H1 (cell line): ENCODE results near the gene HOGA1. TPM values are rescaled to one million over a fixed set of nuclear protein-coding genes. Genes with fewer than 3 reads are reported as not detected.

Source experiments
- POLR2A ChIP-seq, 2 experiments: IDR thresholded peaks; 1 replicate in 1 of 2; 2 replicates in 1 of 2; pipeline ENCODE4 v1.6.1; 2011; ENCODE audit warnings: low read depth in 2 of 2, low read length in 2 of 2, mild to moderate bottlenecking in 2 of 2; ENCODE audit errors: control extremely low read depth in 1 of 2
- POU5F1 ChIP-seq: IDR thresholded peaks from 2 replicates; pipeline ENCODE4 v1.6.1; 2011; ENCODE audit warnings: low read depth, mild to moderate bottlenecking, low read length, moderate library complexity
- RAD21 ChIP-seq, 2 experiments: IDR thresholded peaks in 1 of 2; conservative IDR thresholded peaks in 1 of 2; 2 replicates each; pipeline ENCODE4 v1.6.1; 2011; ENCODE audit warnings: low read depth in 2 of 2, low read length in 2 of 2, improper control_type of control experiment in 1 of 2, inconsistent platforms in 1 of 2, mild to moderate bottlenecking in 1 of 2, moderate library complexity in 1 of 2
- RXRA ChIP-seq: IDR thresholded peaks from 2 replicates; pipeline ENCODE4 v1.6.1; 2011; ENCODE audit warnings: low read depth, mild to moderate bottlenecking, low read length, moderate library complexity; ENCODE audit not compliant: insufficient read depth
- SIN3A ChIP-seq, 2 experiments: IDR thresholded peaks in 1 of 2; conservative IDR thresholded peaks in 1 of 2; 2 replicates each; pipeline ENCODE4 v1.6.1; 2011 to 2012; ENCODE audit warnings: low read length in 2 of 2, improper control_type of control experiment in 1 of 2, low read depth in 1 of 2, mild to moderate bottlenecking in 1 of 2
- TEAD4 ChIP-seq: IDR thresholded peaks from 2 replicates; pipeline ENCODE4 v1.6.1; 2012; ENCODE audit warnings: low read depth, low read length, inconsistent platforms, mixed read lengths
- YY1 ChIP-seq: IDR thresholded peaks from 2 replicates; pipeline ENCODE4 v1.6.1; 2011; ENCODE audit warnings: low read depth, mild to moderate bottlenecking, low read length
- polyA plus RNA-seq, 7 experiments: library from polyadenylated mRNA; depleted of rRNA in 3 of 7; stranded (reverse) in 5 of 7; unstranded in 2 of 7; fragments of >200 nt in 5 of 7; fragments of 200-250 nt in 2 of 7; gene quantifications; 1 replicate in 5 of 7; 2 replicates in 1 of 7; 4 replicates in 1 of 7; pipeline versions ENCODE4 v1.2.1 to v1.2.3, GENCODE V29; 2011 to 2013; ENCODE audit warnings: missing spikeins in 2 of 7, mixed read lengths in 2 of 7
- total RNA-seq: library from RNA; stranded (reverse); fragmentation: NEBNext Ultra II Directional; extraction: Animal tissue kit (Norgen Biotek cat#: 25700); gene quantifications from 2 replicates; pipeline ENCODE4 v1.2.1, GENCODE V29; 2021

HOGA1 gene
- total and polyA plus RNA-seq, 2 of the 8 experiments (the other 6 are each of a cell fraction or from before 2014, with no cell fraction given) = 0.28 to 1.00 TPM

DNA sequence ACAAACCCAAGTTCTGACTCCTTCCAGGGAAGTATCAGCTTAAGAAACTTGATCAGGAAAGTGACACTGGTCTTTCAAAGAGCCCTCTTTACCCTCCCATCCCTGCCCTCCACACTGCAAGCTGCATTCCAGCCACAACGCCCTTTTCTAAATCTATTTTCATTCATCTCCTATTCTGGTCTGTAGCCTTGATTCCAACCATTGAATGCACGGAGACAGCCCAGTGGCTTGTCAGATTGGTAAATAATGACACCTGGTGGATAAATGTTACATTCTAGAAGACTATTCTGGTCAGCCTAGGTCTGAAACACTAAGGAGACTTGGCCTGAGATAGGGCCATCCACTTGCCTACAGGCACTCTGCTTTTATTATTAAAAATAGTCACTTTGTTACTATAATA lies 28.2 kb downstream of the HOGA1 start (continued):
- TF ChIP-seq POU5F1 = no peak
- peak; percentile 83 to 87 for TF ChIP-seq RAD21 (IDR thresholded peaks at IDR 0.05 in 1 of 2, conservative IDR thresholded peaks at IDR 0.05 in 1 of 2; ENCODE audit: low read depth in 2 of 2, low read length in 2 of 2)
- TF ChIP-seq RXRA = no peak
- peak; percentile 82 for TF ChIP-seq TEAD4
- 0 out of 4 replicates have a peak, but pooled peaks of 1 of the 2 experiments have one; percentile 23 for TF ChIP-seq SIN3A (conservative IDR thresholded peaks at IDR 0.05 in 1 of 2, IDR thresholded peaks at IDR 0.05 in 1 of 2; ENCODE audit: low read depth in 1 of 2, low read length in 2 of 2)
- 0 out of 2 replicates have a peak, but pooled peaks have one; percentile 9 for TF ChIP-seq YY1
- TF ChIP-seq POLR2A (IDR thresholded peaks at IDR 0.05; ENCODE audit: control extremely low read depth in 1 of 2, low read depth in 2 of 2, low read length in 2 of 2) = no peak
